Fibroblast of mammary gland (primary cell): ENCODE data around the gene RHBDL2.

Source experiments
- DNase-seq: peaks from one replicate; pipeline ENCODE4 v3.0.0-alpha.2; 2010; ENCODE audit warnings: low read depth
- H3K4me3 ChIP-seq: 2 replicates; pipeline ENCODE4 v1.5.1; 2011; ENCODE audit warnings: low read depth, mild to moderate bottlenecking, low read length, moderate library complexity; ENCODE audit not compliant: control insufficient read depth
- TF ChIP-seq, protein P1 (sequence below): conservative IDR thresholded peaks from 2 replicates; pipeline ENCODE4 v1.5.1; 2011; ENCODE audit warnings: low read depth, low read length, inconsistent platforms; ENCODE audit not compliant: control insufficient read depth, insufficient read depth

Gene RHBDL2

DNA sequence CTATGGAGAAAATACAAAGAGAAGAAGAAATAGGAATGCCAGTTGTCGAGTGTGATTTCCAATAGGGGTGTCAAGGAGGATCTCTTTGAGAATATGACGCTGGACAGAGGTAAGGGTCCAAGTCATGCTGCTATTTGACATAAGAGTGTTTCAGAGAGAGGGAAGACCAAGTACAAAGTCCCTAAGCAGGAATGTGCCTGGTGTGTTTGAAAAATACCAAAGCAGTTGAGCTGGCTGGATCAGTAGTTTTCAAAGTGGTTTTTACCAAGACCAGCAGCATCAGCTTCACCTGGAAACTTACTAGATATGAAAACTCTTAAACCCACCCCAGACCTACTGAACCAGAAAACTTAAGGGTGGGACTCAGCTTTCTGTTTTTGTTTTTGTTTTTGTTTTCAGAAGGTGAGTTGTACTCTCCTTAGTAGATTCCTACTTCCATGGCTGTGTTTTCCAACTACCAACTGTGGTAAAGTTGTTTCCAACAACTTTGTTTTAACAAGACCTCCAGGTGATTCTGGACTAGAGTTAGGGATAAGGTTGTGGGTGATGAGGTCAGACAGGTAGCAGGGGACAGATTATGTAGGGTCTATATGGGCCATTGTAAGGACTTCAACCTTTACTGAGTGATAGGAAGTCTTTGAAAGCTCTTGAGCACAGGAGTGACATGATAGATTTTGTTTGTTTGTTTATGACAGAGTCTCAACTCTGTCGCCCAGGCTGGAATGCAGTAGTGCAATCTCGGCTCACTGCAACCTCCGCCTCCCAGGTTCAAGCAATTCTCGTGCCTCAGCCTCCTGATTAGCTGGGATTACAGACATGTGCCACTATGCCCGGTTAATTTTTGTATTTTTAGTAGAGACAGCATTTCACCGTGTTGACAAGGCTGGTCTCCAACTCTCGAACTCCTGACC lies 53.0 kb downstream of the RHBDL2 start:
- no peak for DNase-seq
- no peak overlapping the region for H3K4me3 ChIP-seq
- TF ChIP-seq, protein P1, sequence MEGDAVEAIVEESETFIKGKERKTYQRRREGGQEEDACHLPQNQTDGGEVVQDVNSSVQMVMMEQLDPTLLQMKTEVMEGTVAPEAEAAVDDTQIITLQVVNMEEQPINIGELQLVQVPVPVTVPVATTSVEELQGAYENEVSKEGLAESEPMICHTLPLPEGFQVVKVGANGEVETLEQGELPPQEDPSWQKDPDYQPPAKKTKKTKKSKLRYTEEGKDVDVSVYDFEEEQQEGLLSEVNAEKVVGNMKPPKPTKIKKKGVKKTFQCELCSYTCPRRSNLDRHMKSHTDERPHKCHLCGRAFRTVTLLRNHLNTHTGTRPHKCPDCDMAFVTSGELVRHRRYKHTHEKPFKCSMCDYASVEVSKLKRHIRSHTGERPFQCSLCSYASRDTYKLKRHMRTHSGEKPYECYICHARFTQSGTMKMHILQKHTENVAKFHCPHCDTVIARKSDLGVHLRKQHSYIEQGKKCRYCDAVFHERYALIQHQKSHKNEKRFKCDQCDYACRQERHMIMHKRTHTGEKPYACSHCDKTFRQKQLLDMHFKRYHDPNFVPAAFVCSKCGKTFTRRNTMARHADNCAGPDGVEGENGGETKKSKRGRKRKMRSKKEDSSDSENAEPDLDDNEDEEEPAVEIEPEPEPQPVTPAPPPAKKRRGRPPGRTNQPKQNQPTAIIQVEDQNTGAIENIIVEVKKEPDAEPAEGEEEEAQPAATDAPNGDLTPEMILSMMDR, result no peak

DNA sequence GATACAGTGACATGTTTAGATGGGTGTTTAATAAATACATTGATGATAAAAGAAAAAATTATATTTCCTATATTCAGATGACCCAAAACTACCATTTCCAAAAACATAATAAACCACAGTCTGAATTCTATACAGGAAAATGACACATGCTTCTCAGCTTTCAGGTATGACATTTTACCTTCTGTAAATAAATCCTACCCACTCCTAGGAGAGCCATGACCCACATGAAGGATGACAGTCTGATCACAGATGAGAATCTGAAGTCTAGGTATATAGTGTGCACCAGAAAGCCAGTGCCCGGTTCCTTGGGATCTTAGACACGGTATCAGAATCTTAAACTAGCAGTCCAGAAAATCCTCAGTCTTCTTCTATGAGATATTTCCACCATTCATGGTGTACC lies 56.5 kb downstream of the RHBDL2 start:
- TF ChIP-seq, protein P1, result no peak
- no peak for DNase-seq
- H3K4me3 ChIP-seq, result no peak overlapping the region

DNA sequence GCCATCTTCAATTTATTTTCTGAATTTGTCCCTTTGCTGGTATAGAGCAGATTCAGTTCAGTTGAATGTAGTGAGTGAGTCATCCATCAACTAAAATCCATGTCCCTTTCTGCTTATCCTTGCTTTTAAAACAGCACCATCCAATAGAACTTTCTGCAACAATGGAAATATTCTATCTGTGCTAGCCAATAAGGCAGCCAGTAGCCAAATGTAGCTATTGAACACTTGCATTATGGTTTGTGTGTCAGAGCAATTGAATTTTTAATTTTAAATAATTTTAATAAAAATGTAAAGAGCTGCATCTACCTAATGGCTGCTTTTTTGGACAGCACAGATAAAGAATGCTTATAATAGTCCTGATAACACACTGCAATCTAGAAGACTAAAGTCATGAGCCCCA lies 60.1 kb downstream of the RHBDL2 start, which contains the start of gene GJA9:
TSS of gene GJA9 (minus strand) at position 101 of the 400 bp plus-strand sequence. CDS start 5,489 bp downstream, outside the sequence.
- no peak for DNase-seq
- no peak within 1 kb of the TSS for H3K4me3 ChIP-seq
- TF ChIP-seq, protein P1, result no peak

DNA sequence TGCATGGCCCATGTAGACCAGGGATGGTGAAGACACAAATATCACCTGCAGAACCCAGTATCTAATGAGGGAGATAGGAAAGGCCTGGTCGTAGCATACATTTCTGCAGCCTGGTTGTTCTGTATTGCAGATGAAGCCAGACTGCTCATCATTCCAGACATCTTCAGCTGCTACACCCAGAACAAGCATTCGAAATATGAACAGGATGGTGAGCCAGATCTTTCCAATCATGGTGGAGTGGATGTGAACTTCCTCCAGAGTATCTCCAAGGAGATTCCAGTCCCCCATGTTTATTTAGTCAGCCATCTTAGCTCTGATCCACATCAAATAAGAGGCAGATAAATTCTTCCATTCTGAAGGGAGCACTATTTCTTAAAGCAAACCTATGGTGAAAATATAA lies 65.8 kb downstream of the RHBDL2 start:
- no peak for DNase-seq
- no peak overlapping the region for H3K4me3 ChIP-seq
- TF ChIP-seq, protein P1, result no peak

DNA sequence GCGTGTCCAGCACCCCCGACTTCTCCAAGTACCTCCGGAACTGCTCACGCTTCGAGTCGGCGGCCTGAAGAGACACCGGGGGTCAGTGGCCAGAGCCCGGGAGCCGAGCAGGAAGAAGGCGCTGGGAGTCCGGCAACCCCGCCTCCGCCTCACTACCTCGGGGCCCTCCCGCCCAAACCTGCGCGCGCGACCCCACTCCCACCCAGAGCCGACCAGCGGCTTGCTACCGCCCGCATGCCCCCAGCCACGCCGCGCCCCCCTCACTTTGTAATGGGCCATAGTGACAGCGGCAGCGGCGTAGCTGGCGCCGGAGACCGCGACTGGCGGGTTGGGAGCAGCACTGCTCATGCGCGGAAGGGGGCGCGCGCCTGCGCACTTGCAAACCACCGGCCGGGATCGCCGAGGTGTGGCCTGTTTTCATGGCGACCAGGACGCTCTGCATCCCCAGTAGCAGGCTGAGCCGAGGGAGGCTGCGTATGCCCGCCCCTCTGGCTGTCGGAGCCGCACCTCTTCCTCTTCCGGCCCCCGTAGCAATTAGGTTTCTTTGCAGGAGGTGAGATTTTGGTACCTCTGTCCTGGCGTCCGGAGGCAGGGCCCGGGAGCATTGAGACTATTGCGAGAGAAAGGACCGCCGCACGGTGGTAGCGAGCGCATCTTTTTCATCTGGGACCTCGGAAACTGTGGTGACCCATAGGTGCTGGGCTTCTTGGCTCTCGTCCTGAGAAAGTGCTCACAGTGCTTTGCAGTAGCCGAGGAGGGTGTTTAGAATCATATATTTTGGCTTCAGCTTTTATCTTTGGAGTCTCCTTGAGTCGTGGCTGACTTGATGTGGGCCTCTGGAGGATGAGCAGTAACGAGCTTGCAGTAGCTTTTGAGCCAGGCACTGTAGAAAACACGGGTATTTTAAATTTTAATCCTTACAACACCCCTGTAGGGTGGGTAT lies 68.3 kb downstream of the RHBDL2 start, which contains the start of gene MYCBP:
TSS of gene MYCBP (minus strand) at position 322 of the 943 bp plus-strand sequence. CDS start at position 279, 43 bp downstream.
- H3K4me3 ChIP-seq, result peak within 1 kb of the TSS; percentile 94
- TF ChIP-seq, protein P1, result no peak
- peak; percentile 93 for DNase-seq

DNA sequence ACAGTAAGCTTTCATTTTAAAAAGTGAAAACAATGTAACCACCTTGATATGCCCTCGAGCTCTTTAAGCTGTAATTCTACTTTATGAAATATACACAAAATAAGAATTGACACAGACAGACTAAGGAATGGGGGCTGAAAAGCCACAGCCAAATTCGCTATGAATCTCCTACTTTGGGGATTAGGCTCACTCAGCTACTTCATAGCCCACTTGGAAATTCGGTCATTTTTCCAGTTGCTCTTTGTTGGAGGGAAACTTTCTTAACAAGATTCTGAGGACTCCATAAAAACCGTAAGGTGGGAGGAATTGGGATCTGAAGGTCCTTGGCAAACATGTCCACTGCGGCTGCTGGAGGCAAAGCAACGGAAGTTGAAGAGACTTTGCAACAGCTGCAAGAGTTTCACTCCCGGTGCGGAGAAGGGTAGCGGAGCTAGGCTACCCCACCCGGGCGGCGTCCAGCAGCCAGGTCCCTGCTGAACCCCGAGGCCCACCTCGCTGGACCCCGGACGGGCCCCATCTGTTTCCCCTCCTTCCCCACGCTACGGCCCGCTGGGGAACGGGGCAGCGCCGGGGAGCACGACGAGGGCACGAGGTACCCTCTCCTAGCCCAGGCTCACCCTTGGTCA lies 69.1 kb downstream of the RHBDL2 start:
- DNase-seq, result peak; percentile 26
- TF ChIP-seq, protein P1, result no peak
- H3K4me3 ChIP-seq, result peak overlapping the region; percentile 94
